ENCODE data around the gene LAS1L.
"Not testable (repeated sequence)": the region's sequence is repeated elsewhere in the genome, so short reads cannot be mapped to it uniquely, and the experiment has no call there.

Gene LAS1L

DNA sequence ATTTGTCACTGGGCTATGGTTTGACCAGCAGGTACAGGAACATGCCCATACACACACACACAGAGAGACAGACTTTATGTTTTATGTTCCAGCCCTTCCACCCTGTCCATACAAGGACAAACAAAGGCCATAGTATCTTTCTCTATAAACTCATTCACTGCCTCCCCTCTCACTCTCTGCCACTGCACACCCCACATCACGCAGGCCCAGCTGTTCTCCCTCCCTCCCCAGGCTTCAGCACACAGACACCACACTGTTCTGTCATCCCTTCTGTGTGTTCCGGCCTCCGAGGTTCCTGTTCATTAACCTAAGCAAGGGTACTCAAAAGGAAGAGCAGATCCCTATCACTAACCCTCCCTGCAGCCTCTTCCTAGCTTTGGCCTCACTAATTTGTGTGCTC is 17.8 kb downstream of the LAS1L start:
- no peak for DNase-seq

DNA sequence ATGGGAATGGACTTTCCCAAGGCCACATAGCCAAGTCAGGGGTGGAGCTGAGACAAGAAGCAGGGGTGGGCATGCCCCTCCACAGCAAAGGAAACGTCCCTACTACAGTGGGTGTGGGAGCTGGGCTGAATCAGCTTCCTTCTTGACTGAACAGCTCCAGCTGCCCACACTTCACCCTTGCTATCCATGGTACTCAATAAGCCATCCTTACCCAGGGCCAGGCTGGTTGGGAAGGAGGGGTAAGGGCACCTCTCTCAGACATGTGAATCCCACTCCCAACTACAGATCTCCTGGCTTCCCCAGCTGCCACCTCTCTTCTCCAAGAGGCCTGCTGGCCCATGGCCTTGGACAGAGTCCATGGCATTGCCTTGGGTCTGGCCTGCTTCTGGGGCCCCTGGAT is 21.0 kb downstream of the LAS1L start:
- DNase-seq, result no peak

DNA sequence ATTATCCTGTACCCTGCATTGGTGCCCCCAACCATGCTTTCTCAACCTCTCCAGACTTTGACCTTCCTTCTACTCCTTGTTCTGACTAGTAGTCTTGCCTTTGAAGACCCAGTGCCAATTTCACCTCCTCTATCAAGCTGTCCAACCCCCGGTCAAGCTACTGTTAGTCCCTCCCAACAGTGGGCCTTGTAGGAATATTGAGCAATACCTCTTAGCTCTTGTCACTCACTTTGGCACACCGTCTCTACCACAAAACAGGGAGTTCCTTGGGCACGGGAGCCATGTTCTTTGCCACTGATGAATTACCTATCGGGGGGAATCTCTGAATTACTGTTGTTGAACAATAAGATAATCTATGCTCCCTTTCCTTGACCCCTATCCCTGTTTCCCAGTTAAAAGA is 25.2 kb downstream of the LAS1L start:
- DNase-seq, result no peak

DNA sequence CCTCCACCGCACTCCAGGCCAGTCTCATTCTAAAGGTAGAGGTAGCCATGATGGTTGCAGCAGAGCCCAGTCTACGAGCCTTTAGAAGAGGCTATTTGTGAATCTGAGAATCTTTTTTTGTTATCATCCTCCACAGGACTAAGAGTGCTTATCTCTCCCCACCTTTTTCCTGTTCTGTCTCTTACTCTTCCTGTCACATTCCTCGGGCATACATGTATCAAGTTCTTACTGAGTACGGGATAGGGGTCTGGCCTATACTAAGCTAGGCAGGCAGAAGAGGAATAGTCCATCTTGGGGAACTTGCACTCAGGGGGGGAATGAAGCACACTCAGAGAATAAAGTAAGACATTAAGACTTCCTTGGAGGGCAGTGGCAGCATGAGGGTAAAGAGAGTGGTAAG is 25.7 kb downstream of the LAS1L start:
- no peak for DNase-seq

DNA sequence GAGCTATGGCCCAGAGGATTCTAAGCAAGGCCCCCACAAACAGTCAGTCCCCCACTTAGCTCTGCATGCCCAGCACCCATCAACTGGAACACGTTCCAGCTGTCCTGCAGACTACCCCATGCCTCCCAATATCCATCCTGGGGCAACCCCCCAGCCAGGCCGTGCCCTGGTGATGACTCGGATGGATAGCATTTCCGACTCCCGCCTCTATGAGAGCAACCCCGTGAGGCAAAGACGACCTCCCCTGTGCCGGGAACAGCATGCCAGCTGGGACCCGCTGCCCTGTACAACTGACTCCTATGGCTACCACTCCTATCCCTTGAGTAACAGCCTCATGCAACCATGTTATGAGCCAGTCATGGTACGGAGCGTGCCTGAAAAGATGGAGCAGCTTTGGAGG is 32.0 kb downstream of the LAS1L start:
- DNase-seq, result no peak

DNA sequence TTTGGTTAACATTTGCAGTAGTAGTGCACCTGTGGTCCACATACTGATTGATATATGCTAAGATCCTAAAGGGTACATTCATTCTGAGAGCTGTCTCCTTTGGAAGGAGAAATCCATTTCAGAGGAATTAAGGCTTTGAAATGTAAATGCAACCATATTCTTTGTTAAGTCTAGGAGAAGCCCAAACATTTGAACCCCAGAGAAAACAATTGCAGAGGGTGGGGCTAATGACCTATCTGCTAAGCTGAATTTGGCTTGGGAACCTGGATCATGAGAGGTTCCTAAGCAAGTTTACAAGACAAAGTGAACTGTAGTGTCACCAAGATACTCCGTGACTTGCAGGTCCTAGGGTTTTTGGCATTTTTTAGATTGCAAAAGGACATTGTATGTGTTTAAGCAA is 41.2 kb downstream of the LAS1L start:
- DNase-seq, result no peak

DNA sequence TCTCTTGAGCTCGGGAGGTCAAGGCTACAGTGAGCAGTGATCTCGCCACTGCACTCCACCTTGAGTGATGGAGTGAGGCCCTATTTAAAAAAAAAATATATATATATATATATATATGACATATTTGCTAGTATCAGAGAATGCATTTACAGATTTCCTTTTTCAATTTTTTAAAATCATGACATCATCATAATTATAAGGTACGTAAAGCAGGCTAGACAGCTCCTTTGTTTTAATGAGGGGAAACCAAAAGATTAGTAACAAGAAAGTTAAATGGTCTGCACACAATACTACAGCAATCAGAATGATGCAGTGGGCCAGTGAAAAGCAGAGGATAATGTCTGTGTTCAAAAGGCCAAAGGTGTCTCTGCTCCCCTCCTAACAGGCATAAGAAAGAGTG is 43.0 kb downstream of the LAS1L start:
- DNase-seq, result no peak

DNA sequence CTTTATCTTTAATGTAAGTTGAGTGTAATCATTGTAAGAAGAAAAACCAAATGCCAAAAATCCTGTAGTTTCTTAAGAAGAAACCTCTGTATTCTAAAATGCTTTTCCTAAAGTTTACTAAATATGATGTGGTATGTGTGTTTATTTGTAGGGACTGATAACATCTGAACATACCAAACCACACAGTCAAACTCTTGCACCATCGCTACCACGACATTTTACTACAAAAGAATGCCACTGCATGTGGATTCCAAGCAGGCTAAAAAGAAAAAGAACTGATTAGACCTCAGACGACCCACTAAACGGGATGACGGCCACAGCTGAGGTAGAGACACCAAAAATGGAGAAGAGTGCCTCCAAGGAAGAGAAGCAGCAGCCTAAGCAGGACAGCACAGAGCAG is 46.1 kb downstream of the LAS1L start:
- no peak for DNase-seq

DNA sequence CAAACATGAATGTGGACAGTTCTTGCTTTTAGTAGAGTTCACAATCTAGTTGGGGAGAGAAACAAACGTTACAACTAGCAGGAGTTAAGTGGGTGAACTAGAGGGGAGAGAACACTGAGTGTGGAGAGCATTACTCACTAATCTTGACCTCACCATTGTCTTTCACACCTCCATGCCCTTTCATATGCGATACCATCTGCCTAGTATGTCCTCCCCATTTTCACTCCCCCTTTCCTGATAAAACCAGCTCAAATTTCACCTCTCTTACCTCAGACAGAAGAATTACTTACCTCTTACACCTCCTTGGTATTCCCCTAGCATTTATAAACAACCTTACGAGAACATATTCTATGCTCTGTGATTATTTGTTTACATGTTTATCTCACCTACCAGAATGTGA is 53.6 kb downstream of the LAS1L start:
- DNase-seq, result no peak

DNA sequence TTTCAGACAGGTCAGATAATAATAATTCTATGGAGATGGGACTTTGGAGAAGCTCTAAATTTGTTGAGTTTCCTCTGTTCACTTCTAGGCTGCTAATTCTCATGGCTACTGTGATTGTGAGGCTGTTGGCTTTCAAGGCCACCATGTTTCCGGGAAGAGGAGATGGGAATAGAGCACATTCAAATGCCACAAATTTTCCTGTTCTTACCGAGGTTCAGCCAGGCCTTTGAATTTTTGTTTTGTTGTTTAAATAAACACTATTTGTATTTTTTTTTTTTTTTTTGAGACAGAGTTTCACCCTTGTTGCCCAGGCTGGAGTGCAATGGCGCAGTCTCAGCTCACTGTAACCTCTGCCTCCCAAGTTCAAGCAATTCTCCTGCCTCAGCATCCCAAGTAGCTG is 55.5 kb downstream of the LAS1L start:
- not testable (repeated sequence) for DNase-seq

DNA sequence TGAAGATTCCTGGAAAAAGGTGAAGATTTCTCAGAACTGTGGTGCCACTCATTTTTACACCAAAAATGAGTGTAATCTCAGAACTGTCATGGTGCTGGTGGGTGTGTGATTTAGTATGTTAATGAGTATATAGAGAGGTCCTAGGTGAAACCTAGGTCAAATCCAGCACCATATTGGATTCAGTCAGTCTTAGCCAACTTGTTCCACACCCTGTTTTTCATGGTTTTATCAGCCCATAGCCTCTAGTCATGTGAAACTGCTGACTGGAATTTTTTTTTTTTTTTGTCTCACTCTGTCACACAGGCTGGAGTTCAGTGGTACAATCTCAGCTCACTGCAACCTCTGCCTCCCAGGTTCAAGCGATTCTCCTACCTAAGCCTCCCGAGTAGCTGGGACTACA is 58.0 kb downstream of the LAS1L start:
- no peak for DNase-seq

DNA sequence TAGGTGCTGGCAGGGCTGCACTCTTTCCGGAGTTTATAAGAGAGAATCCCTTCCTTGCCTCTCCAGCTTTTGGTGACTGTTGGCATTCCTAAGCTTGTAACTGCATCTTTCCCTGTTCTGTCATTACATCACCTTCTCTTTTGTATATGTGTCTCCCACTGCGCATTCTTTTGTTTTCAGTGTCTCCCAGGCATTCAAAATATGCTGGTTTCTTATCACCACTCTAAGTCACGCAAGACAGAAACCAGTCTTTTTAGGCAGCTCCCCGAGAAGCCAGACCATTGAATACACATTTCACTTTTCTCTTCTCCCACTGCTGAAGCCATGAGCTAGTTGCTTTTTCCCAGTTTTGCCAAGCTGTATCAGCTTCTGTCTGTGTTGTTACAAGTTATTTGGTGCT is 71.0 kb downstream of the LAS1L start:
- no peak for DNase-seq
